Gastroesophageal sphincter (tissue), 4 donors: ENCODE data around the gene SERPINE2. TPM values are rescaled to one million over a fixed set of nuclear protein-coding genes. Genes with fewer than 3 reads are reported as not detected.

Experiments
- ATAC-seq: fragments of 150-250 bp; one replicate; pipeline ENCODE4 v1.9.1; 2016; ENCODE audit warnings: mild to moderate bottlenecking, moderate library complexity
- H3K27ac ChIP-seq, 4 donors: fragments of 200-600 bp; sonication (generic) in 3 of 4; 1 replicate in 3 of 4; 2 replicates in 1 of 4; pipeline ENCODE4 v1.5.1; 2016 to 2019
- H3K27me3 ChIP-seq: fragments of 200-600 bp; sonication (generic); one replicate; pipeline ENCODE4 v1.5.1; 2019
- H3K36me3 ChIP-seq, 2 donors: fragments of 200-600 bp; sonication (generic); one replicate each; pipeline ENCODE4 v1.5.1; 2019; ENCODE audit warnings: control low read depth in 1 of 2
- H3K4me1 ChIP-seq, 3 donors: fragments of 200-600 bp; sonication (generic); 1 replicate in 2 of 3; 2 replicates in 1 of 3; pipeline ENCODE4 v1.5.1; 2016 to 2019; ENCODE audit warnings: control low read depth in 2 of 3
- H3K4me3 ChIP-seq, 2 donors: fragments of 200-600 bp; sonication (generic); one replicate each; pipeline ENCODE4 v1.5.1; 2019; ENCODE audit warnings: mild to moderate bottlenecking in 1 of 2, moderate library complexity in 1 of 2
- H3K9me3 ChIP-seq, 3 donors: fragments of 200-600 bp; sonication (generic); one replicate each; pipeline ENCODE4 v1.5.1; 2017 to 2019; ENCODE audit warnings: control low read depth in 2 of 3
- CTCF ChIP-seq, 4 experiments: fragments of 200-600 bp in 2 of 4; fragments of 450-650 bp in 2 of 4; sonication (generic) in 1 of 4; IDR thresholded peaks; one replicate each; pipeline ENCODE4 v1.5.1; 2017 to 2019; ENCODE audit warnings: antibody characterized with exemption in 4 of 4, mild to moderate bottlenecking in 2 of 4, moderate library complexity in 2 of 4
- EP300 ChIP-seq: sonication (generic); formaldehyde crosslinking; IDR thresholded peaks from one replicate; pipeline ENCODE4 v1.6.1; 2017; ENCODE audit warnings: antibody characterized with exemption, mild to moderate bottlenecking
- POLR2A ChIP-seq, 2 donors: fragments of 450-650 bp; IDR thresholded peaks; one replicate each; pipeline ENCODE4 v1.6.1; 2017; ENCODE audit warnings: antibody characterized with exemption in 2 of 2, mild to moderate bottlenecking in 2 of 2, moderate library complexity in 1 of 2
- POLR2AphosphoS5 ChIP-seq: sonication (generic); formaldehyde crosslinking; IDR thresholded peaks from one replicate; pipeline ENCODE4 v1.6.1; 2017; ENCODE audit warnings: antibody characterized with exemption
- WGBS, 2 donors: methylation state at CpG; one replicate each; pipeline ENCODE4 v1.1.5; 2018; ENCODE audit warnings: low coverage in 1 of 2; 5-methylcytosine and 5-hydroxymethylcytosine counted together
- total RNA-seq, 4 donors: library from RNA; depleted of rRNA; stranded (reverse); fragments of >200 nt; gene quantifications; one replicate each; pipeline ENCODE4 v1.1.0, GENCODE V29; 2016

The SERPINE2 gene
- total RNA-seq, 4 donors from 2014 or later, result 12.5 to 130 (median 48.6) TPM

- Histone ChIP-seq H3K36me3 (no peaks in the 10 kb centered on the region), H3K27me3 (no peaks in the 10 kb centered on the region), H3K27ac (no peak overlapping the region), H3K9me3 (no peaks in the 10 kb centered on the region), H3K4me1 (peaks cover 0 to 8% (median 0%) of the 10 kb centered on the region in 3 donors), H3K4me3 (no peak overlapping the region)
- ATAC-seq, result no peak
- WGBS, 2 donors, result 82 to 88% methylated on average over 6 of the region's 6 CpGs
- TF ChIP-seq CTCF (IDR thresholded peaks at IDR 0.05) (no peak), POLR2A (IDR thresholded peaks at IDR 0.05) (no peak), EP300 (no peak), POLR2AphosphoS5 (no peak)
Measured at GRCh38 chr2:223952280-223952968, 86.7 kb downstream of the SERPINE2 start.

- no peak overlapping the region for H3K27ac ChIP-seq
- ATAC-seq, result no peak
- H3K27me3 ChIP-seq, result no peaks in the 10 kb centered on the region
- H3K4me3 ChIP-seq, result no peak overlapping the region
- H3K36me3 ChIP-seq, result no peaks in the 10 kb centered on the region
- H3K4me1 ChIP-seq, result peaks cover 0 to 5% (median 0%) of the 10 kb centered on the region in 3 donors
- no peak for TF ChIP-seq EP300
- TF ChIP-seq POLR2AphosphoS5, result no peak
- TF ChIP-seq CTCF (IDR thresholded peaks at IDR 0.05), result no peak
- TF ChIP-seq POLR2A (IDR thresholded peaks at IDR 0.05), result no peak
- no peaks in the 10 kb centered on the region for H3K9me3 ChIP-seq
- 79 to 85% methylated on average over 2 to 3 of the region's 3 CpGs for WGBS, 2 donors
Measured at GRCh38 chr2:223950448-223951347, 88.4 kb downstream of the SERPINE2 start.

GRCh38 chr2:223949241-223949840, 89.7 kb downstream of the SERPINE2 start:
- Histone ChIP-seq H3K36me3 (no peaks in the 10 kb centered on the region), H3K4me3 (no peak overlapping the region), H3K4me1 (peaks cover 0 to 11% (median 0%) of the 10 kb centered on the region in 3 donors), H3K27me3 (no peaks in the 10 kb centered on the region), H3K9me3 (no peaks in the 10 kb centered on the region), H3K27ac (no peak overlapping the region)
- TF ChIP-seq POLR2A (IDR thresholded peaks at IDR 0.05) (no peak), POLR2AphosphoS5 (no peak), CTCF (IDR thresholded peaks at IDR 0.05) (no peak), EP300 (no peak)
- WGBS, 2 donors, result 92 to 93% methylated on average over 2 of the region's 3 CpGs
- ATAC-seq, result no peak

- Histone ChIP-seq H3K4me3 (no peak overlapping the region), H3K4me1 (peaks cover 0 to 26% (median 7%) of the 10 kb centered on the region in 3 donors), H3K36me3 (no peaks in the 10 kb centered on the region), H3K27me3 (no peaks in the 10 kb centered on the region), H3K9me3 (no peaks in the 10 kb centered on the region), H3K27ac (no peak overlapping the region)
- no peak for TF ChIP-seq POLR2AphosphoS5
- TF ChIP-seq EP300, result no peak
- no peak for TF ChIP-seq POLR2A (IDR thresholded peaks at IDR 0.05)
- TF ChIP-seq CTCF (IDR thresholded peaks at IDR 0.05), result no peak
- no peak for ATAC-seq
- 25 to 36% methylated on average over 1 to 3 of the region's 5 CpGs for WGBS, 2 donors
Measured at GRCh38 chr2:223947711-223948205, 91.3 kb downstream of the SERPINE2 start.
